ENCODE results near the gene AIF1. TPM values are rescaled to one million over a fixed set of nuclear protein-coding genes. Genes with fewer than 3 reads are reported as not detected.

The AIF1 gene
- total RNA-seq (2014; rRNA removed; shearing (Covaris generic)) = not detected in 2 replicates
- polyA plus RNA-seq (2015; cell fraction: cytosol; rRNA removed) = not detected in 2 replicates
- polyA plus RNA-seq (2015; cell fraction: nucleus; rRNA removed) = not detected in 2 replicates

DNA sequence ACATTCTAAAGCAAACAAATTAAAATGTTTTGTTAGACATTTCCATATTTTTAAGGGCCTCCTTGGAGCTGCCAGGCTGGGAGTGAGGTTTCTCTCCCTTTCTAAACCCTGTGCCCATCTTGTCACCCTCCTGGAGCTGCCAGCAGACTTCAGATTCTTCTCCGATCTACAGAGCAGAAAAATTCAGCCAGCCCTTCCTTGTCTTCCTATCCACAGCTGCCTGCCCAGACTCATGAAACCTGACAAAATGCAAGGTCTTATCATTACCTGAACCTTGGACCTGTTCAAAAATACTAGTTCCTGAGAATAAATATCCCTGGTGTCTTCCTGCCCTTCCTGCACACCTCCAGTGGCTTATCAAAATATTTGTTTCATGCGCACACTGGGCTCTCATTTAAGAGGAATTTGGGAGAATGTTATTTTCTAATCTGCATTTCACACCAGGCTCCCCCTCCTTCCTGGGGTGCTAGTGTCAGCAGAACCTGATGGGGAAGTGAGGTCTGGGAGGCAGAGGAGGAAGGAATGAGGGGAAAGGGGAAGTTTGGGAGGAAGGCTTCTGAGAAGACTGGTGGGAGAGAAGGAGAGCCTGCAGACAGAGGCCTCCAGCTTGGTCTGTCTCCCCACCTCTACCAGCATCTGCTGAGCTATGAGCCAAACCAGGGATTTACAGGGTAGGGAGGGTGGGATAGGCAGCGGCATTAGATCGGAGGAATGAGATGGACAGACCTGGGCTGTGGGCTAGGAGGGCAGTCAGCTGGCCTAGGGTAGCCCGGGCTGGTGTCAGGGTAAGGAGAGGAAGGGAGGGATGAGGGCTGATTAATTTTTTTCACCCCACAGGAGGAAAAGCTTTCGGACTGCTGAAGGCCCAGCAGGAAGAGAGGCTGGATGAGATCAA, at the start of gene AIF1:
AIF1 (plus strand) TSS at position 551 of the 895 bp plus-strand sequence; CDS start at position 647, 96 bp downstream.
- in situ Hi-C loops (cut with HindIII; ENCODE audit: low pct_unique_long_range_greater_than_20kb, low sequenced_read_pairs) = no loop called here
- no peak for DNase-seq (ENCODE audit: low read depth, low spot score)

DNA sequence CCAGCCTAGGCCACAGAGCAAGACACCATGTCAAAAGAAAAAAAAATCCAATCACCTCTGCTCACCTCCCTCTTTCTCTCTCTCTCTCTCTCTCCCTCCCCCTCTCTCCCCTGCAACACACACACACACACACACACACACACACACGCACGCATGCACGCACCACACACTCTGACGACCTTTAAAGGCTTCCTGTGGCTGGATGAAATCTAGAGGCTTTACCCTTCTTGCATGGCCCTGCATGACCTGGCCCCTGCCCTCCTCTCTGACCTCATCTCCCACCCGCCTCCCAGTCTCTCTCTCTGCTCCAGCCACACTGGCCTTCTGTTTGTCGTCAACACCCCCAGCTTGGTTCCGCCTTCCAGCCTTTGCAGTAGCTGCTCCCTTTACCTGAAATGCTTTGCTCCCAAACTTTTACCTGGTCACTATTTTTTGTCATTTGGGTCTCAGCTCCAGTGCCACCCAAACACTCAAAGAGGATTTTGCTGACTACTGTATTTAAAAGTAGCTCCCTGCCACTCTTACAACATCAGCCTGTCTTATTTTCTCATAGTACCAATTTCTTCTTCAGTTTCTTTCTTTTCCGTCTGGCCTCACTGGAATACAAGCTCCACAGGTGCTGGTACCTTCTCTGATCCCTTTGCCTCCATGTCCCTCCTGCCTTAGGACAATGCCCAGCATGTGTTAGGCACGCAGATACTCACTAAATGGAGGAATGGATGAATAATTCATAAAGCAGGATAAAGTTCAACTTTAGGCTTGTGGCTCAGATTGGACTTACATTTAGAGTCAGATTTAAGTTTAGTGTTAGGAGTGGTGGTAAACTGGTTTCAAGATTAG, 47.3 kb upstream of the AIF1 start:
- DNase-seq (ENCODE audit: low read depth, low spot score) = no peak
- in situ Hi-C loops (cut with HindIII; ENCODE audit: low pct_unique_long_range_greater_than_20kb, low sequenced_read_pairs) = no loop called here

DNA sequence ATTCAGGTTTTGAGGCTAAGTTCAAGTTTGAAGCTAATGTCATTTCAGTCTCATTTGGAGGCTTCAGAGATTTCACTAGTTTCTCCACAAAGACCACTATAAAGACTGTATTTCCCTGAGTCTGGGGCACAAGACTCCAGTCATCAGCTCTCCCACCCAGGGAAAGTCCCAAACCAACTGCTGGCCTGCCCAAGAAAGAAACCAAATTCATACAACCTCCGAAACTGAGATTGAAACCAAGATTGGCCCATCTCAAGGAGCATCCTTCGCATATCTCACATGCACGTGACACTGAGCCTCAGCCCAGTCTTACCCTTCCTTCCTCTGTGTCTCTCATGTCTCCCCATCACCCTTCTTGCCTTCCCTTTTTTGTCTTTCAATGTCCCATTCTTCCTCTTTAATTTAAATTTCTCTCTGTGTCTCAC, 46.5 kb upstream of the AIF1 start:
- in situ Hi-C loops (cut with HindIII; ENCODE audit: low pct_unique_long_range_greater_than_20kb, low sequenced_read_pairs) = no loop called here
- no peak for DNase-seq (ENCODE audit: low read depth, low spot score)

DNA sequence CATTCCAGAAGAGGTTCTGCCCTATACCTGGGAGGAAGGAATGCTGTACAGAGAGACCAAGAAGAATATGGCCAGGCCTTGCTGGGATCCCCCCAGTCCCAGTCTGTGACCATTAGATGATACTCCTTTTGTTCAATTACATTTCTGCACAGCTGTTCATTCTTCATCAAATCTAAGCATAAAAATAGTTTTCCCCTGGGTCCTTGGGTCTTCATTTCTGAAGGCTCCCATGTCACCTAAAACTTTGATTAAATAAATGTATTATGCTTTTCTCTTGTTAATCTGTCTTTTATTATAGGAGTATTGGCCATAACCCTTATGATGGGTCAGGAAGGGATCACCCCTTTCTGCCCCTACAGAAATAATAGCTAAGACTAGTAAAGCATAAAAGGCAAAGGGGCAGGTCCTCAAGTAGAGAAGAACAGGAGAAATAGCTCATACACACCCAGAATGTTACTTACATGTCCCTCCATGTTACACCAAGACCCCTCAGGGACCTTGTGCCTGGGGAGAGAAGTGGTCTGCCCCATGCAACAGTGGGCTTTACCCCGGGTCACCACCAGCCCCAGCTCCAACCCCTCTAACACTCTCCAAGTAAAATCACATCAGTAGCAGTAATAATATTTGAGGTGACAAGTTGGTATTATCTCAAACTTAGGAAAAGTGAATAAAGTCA, 45.0 kb upstream of the AIF1 start:
- in situ Hi-C loops (cut with HindIII; ENCODE audit: low pct_unique_long_range_greater_than_20kb, low sequenced_read_pairs) = no loop called here
- no peak for DNase-seq (ENCODE audit: low read depth, low spot score)

DNA sequence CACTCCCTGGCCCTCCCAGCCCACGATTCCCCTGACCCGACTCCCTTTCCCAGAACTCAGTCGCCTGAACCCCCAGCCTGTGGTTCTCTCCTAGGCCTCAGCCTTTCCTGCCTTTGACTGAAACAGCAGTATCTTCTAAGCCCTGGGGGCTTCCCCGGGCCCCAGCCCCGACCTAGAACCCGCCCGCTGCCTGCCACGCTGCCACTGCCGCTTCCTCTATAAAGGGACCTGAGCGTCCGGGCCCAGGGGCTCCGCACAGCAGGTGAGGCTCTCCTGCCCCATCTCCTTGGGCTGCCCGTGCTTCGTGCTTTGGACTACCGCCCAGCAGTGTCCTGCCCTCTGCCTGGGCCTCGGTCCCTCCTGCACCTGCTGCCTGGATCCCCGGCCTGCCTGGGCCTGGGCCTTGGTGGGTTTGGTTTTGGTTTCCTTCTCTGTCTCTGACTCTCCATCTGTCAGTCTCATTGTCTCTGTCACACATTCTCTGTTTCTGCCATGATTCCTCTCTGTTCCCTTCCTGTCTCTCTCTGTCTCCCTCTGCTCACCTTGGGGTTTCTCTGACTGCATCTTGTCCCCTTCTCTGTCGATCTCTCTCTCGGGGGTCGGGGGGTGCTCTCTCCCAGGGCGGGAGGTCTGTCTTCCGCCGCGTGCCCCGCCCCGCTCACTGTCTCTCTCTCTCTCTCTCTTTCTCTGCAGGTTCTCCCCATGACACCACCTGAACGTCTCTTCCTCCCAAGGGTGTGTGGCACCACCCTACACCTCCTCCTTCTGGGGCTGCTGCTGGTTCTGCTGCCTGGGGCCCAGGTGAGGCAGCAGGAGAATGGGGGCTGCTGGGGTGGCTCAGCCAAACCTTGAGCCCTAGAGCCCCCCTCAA, 42.8 kb upstream of the AIF1 start, which contains the start of gene LTA:
LTA (plus strand) TSS at position 249 of the 871 bp plus-strand sequence; CDS start at position 703, 454 bp downstream.
- in situ Hi-C loops (cut with HindIII; ENCODE audit: low pct_unique_long_range_greater_than_20kb, low sequenced_read_pairs) = no loop called here
- DNase-seq (ENCODE audit: low read depth, low spot score) = no peak

DNA sequence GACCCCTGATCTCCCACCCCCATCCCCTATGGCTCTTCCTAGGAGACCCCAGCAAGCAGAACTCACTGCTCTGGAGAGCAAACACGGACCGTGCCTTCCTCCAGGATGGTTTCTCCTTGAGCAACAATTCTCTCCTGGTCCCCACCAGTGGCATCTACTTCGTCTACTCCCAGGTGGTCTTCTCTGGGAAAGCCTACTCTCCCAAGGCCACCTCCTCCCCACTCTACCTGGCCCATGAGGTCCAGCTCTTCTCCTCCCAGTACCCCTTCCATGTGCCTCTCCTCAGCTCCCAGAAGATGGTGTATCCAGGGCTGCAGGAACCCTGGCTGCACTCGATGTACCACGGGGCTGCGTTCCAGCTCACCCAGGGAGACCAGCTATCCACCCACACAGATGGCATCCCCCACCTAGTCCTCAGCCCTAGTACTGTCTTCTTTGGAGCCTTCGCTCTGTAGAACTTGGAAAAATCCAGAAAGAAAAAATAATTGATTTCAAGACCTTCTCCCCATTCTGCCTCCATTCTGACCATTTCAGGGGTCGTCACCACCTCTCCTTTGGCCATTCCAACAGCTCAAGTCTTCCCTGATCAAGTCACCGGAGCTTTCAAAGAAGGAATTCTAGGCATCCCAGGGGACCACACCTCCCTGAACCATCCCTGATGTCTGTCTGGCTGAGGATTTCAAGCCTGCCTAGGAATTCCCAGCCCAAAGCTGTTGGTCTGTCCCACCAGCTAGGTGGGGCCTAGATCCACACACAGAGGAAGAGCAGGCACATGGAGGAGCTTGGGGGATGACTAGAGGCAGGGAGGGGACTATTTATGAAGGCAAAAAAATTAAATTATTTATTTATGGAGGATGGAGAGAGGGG, 41.6 kb upstream of the AIF1 start:
- in situ Hi-C loops (cut with HindIII; ENCODE audit: low pct_unique_long_range_greater_than_20kb, low sequenced_read_pairs) = no loop called here
- DNase-seq (ENCODE audit: low read depth, low spot score) = no peak

DNA sequence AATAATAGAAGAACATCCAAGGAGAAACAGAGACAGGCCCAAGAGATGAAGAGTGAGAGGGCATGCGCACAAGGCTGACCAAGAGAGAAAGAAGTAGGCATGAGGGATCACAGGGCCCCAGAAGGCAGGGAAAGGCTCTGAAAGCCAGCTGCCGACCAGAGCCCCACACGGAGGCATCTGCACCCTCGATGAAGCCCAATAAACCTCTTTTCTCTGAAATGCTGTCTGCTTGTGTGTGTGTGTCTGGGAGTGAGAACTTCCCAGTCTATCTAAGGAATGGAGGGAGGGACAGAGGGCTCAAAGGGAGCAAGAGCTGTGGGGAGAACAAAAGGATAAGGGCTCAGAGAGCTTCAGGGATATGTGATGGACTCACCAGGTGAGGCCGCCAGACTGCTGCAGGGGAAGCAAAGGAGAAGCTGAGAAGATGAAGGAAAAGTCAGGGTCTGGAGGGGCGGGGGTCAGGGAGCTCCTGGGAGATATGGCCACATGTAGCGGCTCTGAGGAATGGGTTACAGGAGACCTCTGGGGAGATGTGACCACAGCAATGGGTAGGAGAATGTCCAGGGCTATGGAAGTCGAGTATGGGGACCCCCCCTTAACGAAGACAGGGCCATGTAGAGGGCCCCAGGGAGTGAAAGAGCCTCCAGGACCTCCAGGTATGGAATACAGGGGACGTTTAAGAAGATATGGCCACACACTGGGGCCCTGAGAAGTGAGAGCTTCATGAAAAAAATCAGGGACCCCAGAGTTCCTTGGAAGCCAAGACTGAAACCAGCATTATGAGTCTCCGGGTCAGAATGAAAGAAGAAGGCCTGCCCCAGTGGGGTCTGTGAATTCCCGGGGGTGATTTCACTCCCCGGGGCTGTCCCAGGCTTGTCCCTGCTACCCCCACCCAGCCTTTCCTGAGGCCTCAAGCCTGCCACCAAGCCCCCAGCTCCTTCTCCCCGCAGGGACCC, 40.6 kb upstream of the AIF1 start:
- in situ Hi-C loops (cut with HindIII; ENCODE audit: low pct_unique_long_range_greater_than_20kb, low sequenced_read_pairs) = no loop called here
- DNase-seq (ENCODE audit: low read depth, low spot score) = no peak

DNA sequence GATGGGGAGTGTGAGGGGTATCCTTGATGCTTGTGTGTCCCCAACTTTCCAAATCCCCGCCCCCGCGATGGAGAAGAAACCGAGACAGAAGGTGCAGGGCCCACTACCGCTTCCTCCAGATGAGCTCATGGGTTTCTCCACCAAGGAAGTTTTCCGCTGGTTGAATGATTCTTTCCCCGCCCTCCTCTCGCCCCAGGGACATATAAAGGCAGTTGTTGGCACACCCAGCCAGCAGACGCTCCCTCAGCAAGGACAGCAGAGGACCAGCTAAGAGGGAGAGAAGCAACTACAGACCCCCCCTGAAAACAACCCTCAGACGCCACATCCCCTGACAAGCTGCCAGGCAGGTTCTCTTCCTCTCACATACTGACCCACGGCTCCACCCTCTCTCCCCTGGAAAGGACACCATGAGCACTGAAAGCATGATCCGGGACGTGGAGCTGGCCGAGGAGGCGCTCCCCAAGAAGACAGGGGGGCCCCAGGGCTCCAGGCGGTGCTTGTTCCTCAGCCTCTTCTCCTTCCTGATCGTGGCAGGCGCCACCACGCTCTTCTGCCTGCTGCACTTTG, 39.6 kb upstream of the AIF1 start, which contains the start of gene TNF:
TNF (plus strand) TSS at position 231 of the 567 bp plus-strand sequence; CDS start at position 408, 177 bp downstream.
- DNase-seq (ENCODE audit: low read depth, low spot score) = no peak
- in situ Hi-C loops (cut with HindIII; ENCODE audit: low pct_unique_long_range_greater_than_20kb, low sequenced_read_pairs) = no loop called here

DNA sequence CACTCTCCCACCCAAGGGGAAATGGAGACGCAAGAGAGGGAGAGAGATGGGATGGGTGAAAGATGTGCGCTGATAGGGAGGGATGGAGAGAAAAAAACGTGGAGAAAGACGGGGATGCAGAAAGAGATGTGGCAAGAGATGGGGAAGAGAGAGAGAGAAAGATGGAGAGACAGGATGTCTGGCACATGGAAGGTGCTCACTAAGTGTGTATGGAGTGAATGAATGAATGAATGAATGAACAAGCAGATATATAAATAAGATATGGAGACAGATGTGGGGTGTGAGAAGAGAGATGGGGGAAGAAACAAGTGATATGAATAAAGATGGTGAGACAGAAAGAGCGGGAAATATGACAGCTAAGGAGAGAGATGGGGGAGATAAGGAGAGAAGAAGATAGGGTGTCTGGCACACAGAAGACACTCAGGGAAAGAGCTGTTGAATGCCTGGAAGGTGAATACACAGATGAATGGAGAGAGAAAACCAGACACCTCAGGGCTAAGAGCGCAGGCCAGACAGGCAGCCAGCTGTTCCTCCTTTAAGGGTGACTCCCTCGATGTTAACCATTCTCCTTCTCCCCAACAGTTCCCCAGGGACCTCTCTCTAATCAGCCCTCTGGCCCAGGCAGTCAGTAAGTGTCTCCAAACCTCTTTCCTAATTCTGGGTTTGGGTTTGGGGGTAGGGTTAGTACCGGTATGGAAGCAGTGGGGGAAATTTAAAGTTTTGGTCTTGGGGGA, 38.9 kb upstream of the AIF1 start:
- in situ Hi-C loops (cut with HindIII; ENCODE audit: low pct_unique_long_range_greater_than_20kb, low sequenced_read_pairs) = no loop called here
- no peak for DNase-seq (ENCODE audit: low read depth, low spot score)

DNA sequence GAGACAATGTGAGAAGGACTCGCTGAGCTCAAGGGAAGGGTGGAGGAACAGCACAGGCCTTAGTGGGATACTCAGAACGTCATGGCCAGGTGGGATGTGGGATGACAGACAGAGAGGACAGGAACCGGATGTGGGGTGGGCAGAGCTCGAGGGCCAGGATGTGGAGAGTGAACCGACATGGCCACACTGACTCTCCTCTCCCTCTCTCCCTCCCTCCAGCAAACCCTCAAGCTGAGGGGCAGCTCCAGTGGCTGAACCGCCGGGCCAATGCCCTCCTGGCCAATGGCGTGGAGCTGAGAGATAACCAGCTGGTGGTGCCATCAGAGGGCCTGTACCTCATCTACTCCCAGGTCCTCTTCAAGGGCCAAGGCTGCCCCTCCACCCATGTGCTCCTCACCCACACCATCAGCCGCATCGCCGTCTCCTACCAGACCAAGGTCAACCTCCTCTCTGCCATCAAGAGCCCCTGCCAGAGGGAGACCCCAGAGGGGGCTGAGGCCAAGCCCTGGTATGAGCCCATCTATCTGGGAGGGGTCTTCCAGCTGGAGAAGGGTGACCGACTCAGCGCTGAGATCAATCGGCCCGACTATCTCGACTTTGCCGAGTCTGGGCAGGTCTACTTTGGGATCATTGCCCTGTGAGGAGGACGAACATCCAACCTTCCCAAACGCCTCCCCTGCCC, 38.0 kb upstream of the AIF1 start:
- DNase-seq (ENCODE audit: low read depth, low spot score) = no peak
- in situ Hi-C loops (cut with HindIII; ENCODE audit: low pct_unique_long_range_greater_than_20kb, low sequenced_read_pairs) = no loop called here

DNA sequence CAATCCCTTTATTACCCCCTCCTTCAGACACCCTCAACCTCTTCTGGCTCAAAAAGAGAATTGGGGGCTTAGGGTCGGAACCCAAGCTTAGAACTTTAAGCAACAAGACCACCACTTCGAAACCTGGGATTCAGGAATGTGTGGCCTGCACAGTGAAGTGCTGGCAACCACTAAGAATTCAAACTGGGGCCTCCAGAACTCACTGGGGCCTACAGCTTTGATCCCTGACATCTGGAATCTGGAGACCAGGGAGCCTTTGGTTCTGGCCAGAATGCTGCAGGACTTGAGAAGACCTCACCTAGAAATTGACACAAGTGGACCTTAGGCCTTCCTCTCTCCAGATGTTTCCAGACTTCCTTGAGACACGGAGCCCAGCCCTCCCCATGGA, 37.5 kb upstream of the AIF1 start:
- no peak for DNase-seq (ENCODE audit: low read depth, low spot score)
- in situ Hi-C loops (cut with HindIII; ENCODE audit: low pct_unique_long_range_greater_than_20kb, low sequenced_read_pairs) = no loop called here

DNA sequence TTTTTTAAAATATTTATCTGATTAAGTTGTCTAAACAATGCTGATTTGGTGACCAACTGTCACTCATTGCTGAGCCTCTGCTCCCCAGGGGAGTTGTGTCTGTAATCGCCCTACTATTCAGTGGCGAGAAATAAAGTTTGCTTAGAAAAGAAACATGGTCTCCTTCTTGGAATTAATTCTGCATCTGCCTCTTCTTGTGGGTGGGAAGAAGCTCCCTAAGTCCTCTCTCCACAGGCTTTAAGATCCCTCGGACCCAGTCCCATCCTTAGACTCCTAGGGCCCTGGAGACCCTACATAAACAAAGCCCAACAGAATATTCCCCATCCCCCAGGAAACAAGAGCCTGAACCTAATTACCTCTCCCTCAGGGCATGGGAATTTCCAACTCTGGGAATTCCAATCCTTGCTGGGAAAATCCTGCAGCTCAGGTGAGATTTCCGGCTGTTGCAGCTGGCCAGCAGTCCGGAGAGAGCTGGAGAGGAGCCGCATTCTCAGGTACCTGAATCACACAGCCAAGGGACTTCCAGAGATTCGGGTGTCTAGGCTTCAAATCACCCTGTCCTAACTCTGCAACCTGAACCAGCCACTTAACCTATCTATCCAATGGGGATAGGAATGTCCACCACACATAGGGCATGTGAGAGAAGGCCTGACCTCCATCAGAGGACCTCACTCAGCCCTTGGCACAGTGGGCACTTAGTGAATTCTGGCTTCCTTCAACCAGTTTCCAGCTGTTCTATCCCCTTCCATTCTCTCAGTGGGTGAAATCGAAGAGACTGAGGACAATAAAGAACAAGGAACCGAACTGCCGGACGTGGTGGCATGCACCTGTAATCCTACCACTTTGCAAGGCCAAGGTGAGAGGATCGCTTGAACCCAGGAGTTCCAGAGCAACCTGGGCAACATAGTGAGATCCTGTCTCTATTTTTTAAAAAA, 36.6 kb upstream of the AIF1 start:
- no peak for DNase-seq (ENCODE audit: low read depth, low spot score)

DNA sequence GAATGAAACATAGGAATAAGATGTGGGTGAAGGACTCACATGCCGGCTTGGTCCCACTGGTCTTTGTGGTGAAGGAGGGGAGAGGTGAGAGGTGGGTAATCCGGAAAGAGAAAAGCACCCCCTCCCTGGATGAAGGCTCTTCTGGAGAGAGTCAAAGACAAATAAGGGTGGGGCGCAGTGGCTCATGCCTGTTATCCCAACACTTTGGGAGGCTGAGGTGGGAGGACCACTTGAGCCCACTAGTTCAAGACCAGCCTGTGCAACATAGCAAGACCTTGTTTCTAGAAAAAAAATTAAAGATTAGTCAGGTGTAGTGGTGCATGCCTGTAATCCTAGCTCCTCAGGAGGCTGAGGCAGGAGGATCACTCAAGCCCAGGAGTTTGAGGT, 35.9 kb upstream of the AIF1 start:
- in situ Hi-C loops (cut with HindIII; ENCODE audit: low pct_unique_long_range_greater_than_20kb, low sequenced_read_pairs) = no loop called here
- DNase-seq (ENCODE audit: low read depth, low spot score) = no peak

More for the DNA sequence above, 36.6 kb upstream of the AIF1 start:
- in situ Hi-C loops (cut with HindIII; ENCODE audit: low pct_unique_long_range_greater_than_20kb, low sequenced_read_pairs) = no loop called here
